GM10248 (cell line): Measurements from ENCODE around the gene RAB36.

Source experiments
- CTCF ChIA-PET: fragments of 300-600 bp; sonication (Branson Sonifier 250); formaldehyde crosslinking; extraction: SDS; loops from one replicate; lab custom pipeline; 2021; ENCODE audit warnings: antibody characterized with exemption; lab: Yijun Ruan, JAX
- POLR2A ChIA-PET: fragments of 350-650 bp; sonication (Branson Sonifier 250); formaldehyde crosslinking; extraction: SDS; loops from one replicate; lab custom pipeline; 2020; ENCODE audit warnings: antibody characterized with exemption; lab: Yijun Ruan, JAX
- DNase-seq: peaks from one replicate; pipeline ENCODE4 v3.0.0; 2012; ENCODE audit errors: extremely low spot score
- TF ChIP-seq, protein P1 (sequence below): IDR thresholded peaks from 2 replicates; pipeline ENCODE4 v1.5.1; 2012; ENCODE audit warnings: mild to moderate bottlenecking, low read depth; ENCODE audit errors: extremely low read depth, missing control alignments, control extremely low read depth

The RAB36 gene

GRCh38 chr22:23115825-23116494 is 29.3 kb upstream of the RAB36 start:
- POLR2A ChIA-PET, result no interaction called here

GRCh38 chr22:23116506-23117263 is 28.6 kb upstream of the RAB36 start:
- POLR2A ChIA-PET, result no interaction called here
- no peak for DNase-seq
- CTCF ChIA-PET, result interaction anchor here (14.4 kb wide), 1 partner anchor 159 kb away, joined by 214 read pairs; no protein-coding TSS in a partner anchor
- TF ChIP-seq, protein P1, sequence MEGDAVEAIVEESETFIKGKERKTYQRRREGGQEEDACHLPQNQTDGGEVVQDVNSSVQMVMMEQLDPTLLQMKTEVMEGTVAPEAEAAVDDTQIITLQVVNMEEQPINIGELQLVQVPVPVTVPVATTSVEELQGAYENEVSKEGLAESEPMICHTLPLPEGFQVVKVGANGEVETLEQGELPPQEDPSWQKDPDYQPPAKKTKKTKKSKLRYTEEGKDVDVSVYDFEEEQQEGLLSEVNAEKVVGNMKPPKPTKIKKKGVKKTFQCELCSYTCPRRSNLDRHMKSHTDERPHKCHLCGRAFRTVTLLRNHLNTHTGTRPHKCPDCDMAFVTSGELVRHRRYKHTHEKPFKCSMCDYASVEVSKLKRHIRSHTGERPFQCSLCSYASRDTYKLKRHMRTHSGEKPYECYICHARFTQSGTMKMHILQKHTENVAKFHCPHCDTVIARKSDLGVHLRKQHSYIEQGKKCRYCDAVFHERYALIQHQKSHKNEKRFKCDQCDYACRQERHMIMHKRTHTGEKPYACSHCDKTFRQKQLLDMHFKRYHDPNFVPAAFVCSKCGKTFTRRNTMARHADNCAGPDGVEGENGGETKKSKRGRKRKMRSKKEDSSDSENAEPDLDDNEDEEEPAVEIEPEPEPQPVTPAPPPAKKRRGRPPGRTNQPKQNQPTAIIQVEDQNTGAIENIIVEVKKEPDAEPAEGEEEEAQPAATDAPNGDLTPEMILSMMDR, result no peak

More at GRCh38 chr22:23115825-23116494, 29.3 kb upstream of the RAB36 start:
- DNase-seq, result no peak
- TF ChIP-seq, protein P1, result no peak
- CTCF ChIA-PET, result interaction anchor here (14.4 kb wide), 1 partner anchor 158 kb away, joined by 214 read pairs; no protein-coding TSS in a partner anchor

DNA sequence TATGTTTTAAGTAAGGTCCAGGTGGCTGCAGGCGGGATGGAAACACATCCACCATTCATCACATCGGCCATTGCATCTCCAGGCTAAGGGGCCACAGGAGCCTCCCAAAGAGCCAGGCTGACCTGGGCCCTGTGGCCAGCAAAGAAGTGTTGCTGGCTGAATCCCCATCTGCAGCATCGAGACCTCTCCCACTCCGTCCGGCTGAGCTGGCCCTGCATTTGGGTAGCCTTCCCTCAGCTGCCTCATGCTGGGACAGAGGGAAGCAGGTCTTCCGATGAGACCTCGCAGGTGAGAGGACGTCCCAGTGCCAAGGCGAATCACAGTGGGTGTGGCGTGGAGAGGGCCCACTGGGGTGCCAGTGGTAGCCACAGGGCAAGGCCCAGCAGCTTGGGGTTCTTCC is 28.0 kb upstream of the RAB36 start:
- CTCF ChIA-PET, result interaction anchor here (14.4 kb wide), 1 partner anchor 159 kb away, joined by 214 read pairs; no protein-coding TSS in a partner anchor
- POLR2A ChIA-PET, result no interaction called here
- TF ChIP-seq, protein P1, result no peak
- no peak for DNase-seq

- POLR2A ChIA-PET, result no interaction called here
- DNase-seq, result no peak
- CTCF ChIA-PET, result interaction anchor here (2.0 to 14.4 kb wide), 3 partner anchors 10 to 160 kb away, joined by 7 to 214 read pairs (median 13); no protein-coding TSS in a partner anchor
- TF ChIP-seq, protein P1, result no peak
These were observed 27.2 kb upstream of the RAB36 start for GRCh38 chr22:23117891-23118646.

DNA sequence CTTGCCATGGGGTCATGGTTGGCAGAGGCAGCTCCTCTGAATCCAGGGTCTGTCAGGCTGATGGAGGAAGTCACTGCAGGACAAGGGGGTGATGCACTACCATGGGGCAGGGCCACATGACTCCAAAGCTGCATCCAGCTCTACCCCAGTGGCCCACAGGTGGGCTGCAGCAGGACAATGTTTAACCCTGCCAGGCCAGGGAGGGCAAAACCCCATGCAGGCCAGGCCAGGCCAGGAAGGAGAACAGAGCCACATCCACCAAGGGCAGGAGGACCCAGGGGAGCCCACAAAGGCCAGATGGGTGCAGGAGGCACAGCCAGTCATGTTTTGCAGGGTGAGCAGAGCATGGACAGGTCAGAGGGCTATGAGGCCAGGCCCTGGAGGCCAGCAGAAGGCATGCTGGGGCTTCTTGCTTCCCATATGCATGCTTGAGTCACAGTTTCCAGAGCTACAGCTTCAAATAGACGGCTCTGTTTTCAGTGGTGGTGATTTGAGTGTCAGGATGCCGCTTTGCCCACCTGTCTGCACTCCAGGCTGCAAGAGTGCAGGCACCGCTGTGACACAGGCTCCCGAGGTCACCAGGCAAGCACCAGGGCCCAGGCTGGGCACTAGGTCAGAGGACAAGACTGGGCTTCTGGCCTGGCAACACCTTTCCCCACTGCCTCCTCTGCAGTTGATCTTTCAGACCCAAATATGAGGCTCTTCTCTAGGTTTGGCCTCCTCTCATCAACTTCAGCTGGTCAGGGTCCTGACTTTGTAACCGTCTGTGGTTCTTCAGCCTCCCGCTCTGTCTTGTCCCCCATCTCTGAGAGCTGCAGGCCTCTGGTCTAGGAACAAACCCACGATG is 26.4 kb upstream of the RAB36 start:
- no peak for DNase-seq
- TF ChIP-seq, protein P1, result no peak
- ChIA-PET POLR2A (no interaction called here), CTCF (interaction anchor here (1.5 to 14.4 kb wide), 4 partner anchors 10 to 161 kb away, joined by 3 to 214 read pairs (median 10); no protein-coding TSS in a partner anchor)
